ENCODE measurements around the gene IL3RA. TPM values are rescaled to one million over a fixed set of nuclear protein-coding genes. Genes with fewer than 3 reads are reported as not detected.
"Not testable (repeated sequence)": the region's sequence is repeated elsewhere in the genome, so short reads cannot be mapped to it uniquely, and the experiment has no call there.

The IL3RA gene
- total RNA-seq, 2 donors from 2014 or later = 2.4 to 3.2 TPM

GRCh38 chrX:1361275-1361674 is 24.7 kb downstream of the IL3RA start:
- no peaks in the 10 kb centered on the region for H3K27me3 ChIP-seq
- H3K4me1 ChIP-seq = no peaks in the 10 kb centered on the region
- no peak overlapping the region for H3K4me3 ChIP-seq
- DNase-seq (ENCODE audit: low spot score) = no peak
- no peak for TF ChIP-seq CTCF (IDR thresholded peaks at IDR 0.05)
- H3K36me3 ChIP-seq = peaks cover 18% of the 10 kb centered on the region
- H3K9me3 ChIP-seq = peaks cover 6 to 9% of the 10 kb centered on the region in 2 donors
- no peak overlapping the region for H3K27ac ChIP-seq

- Histone ChIP-seq H3K36me3 (peaks cover 18% of the 10 kb centered on the region), H3K27me3 (no peaks in the 10 kb centered on the region), H3K4me1 (no peaks in the 10 kb centered on the region), H3K4me3 (no peak overlapping the region), H3K27ac (no peak overlapping the region), H3K9me3 (peaks cover 6 to 9% of the 10 kb centered on the region in 2 donors)
- DNase-seq (ENCODE audit: low spot score) = no peak
- TF ChIP-seq CTCF (IDR thresholded peaks at IDR 0.05) = no peak
Measured at GRCh38 chrX:1361910-1362309, 25.3 kb downstream of the IL3RA start.

GRCh38 chrX:1366363-1366762 is 29.8 kb downstream of the IL3RA start:
- DNase-seq (ENCODE audit: low spot score); H3K27ac ChIP-seq; H3K4me1 ChIP-seq; H3K4me3 ChIP-seq; H3K36me3 ChIP-seq; H3K9me3 ChIP-seq; H3K27me3 ChIP-seq: not testable (repeated sequence)

- no peaks in the 10 kb centered on the region for H3K9me3 ChIP-seq
- no peak for TF ChIP-seq CTCF (IDR thresholded peaks at IDR 0.05)
- no peak overlapping the region for H3K4me3 ChIP-seq
- DNase-seq (ENCODE audit: low spot score) = no peak
- no peaks in the 10 kb centered on the region for H3K27me3 ChIP-seq
- H3K27ac ChIP-seq = no peak overlapping the region
- H3K4me1 ChIP-seq = no peaks in the 10 kb centered on the region
- peaks cover 6% of the 10 kb centered on the region for H3K36me3 ChIP-seq
Measured at GRCh38 chrX:1368385-1368698, 31.8 kb downstream of the IL3RA start.

- TF ChIP-seq CTCF (IDR thresholded peaks at IDR 0.05) = no peak
- no peaks in the 10 kb centered on the region for H3K9me3 ChIP-seq
- H3K4me3 ChIP-seq = no peak overlapping the region
- no peaks in the 10 kb centered on the region for H3K36me3 ChIP-seq
- H3K27ac ChIP-seq = no peak overlapping the region
- DNase-seq (ENCODE audit: low spot score) = no peak
- H3K27me3 ChIP-seq = no peaks in the 10 kb centered on the region
- H3K4me1 ChIP-seq = no peaks in the 10 kb centered on the region
Measured at GRCh38 chrX:1378306-1378759, 41.7 kb downstream of the IL3RA start.

- no peak for DNase-seq (ENCODE audit: low spot score)
- Histone ChIP-seq H3K27me3 (no peaks in the 10 kb centered on the region), H3K9me3 (no peaks in the 10 kb centered on the region), H3K4me1 (no peaks in the 10 kb centered on the region), H3K27ac (no peak overlapping the region), H3K4me3 (no peak overlapping the region), H3K36me3 (peaks cover 21% of the 10 kb centered on the region)
- TF ChIP-seq CTCF (IDR thresholded peaks at IDR 0.05) = no peak
Measured at GRCh38 chrX:1380672-1381233, 44.2 kb downstream of the IL3RA start.
